HUES64 (cell line): ENCODE results near the gene NES.
A peak's percentile ranks its signal among the peaks of the same experiment; 100 is the strongest.
"Not testable (repeated sequence)": the region's sequence is repeated elsewhere in the genome, so short reads cannot be mapped to it uniquely, and the experiment has no call there.

Source experiments
- H3K27ac ChIP-seq: 2 replicates; pipeline ENCODE4 v1.7.0; 2013; ENCODE audit warnings: low read depth, low read length, inconsistent platforms
- H3K27me3 ChIP-seq: 2 replicates; pipeline ENCODE4 v1.6.1; 2013; ENCODE audit warnings: mild to moderate bottlenecking, low read length; ENCODE audit not compliant: insufficient read depth
- H3K36me3 ChIP-seq: 2 replicates; pipeline ENCODE4 v1.6.1; 2013; ENCODE audit warnings: mild to moderate bottlenecking, low read length; ENCODE audit not compliant: insufficient read depth
- H3K4me1 ChIP-seq: 2 replicates; pipeline ENCODE4 v1.6.1; 2013; ENCODE audit warnings: mild to moderate bottlenecking, low read length, moderate library complexity; ENCODE audit not compliant: insufficient read depth
- H3K4me3 ChIP-seq: 2 replicates; pipeline ENCODE4 v1.5.1; 2013; ENCODE audit warnings: mild to moderate bottlenecking, low read length, moderate library complexity
- H3K9ac ChIP-seq: 2 replicates; pipeline ENCODE4 v1.6.1; 2013; ENCODE audit warnings: mild to moderate bottlenecking, low read depth, low read length
- H3K9me3 ChIP-seq: 2 replicates; pipeline ENCODE4 v1.6.1; 2013; ENCODE audit warnings: low read depth, low read length; ENCODE audit not compliant: insufficient read depth
- WGBS: fragments of 150-250, 120-280 bp; methylation state at CpG from one replicate; pipeline ENCODE4 v1.1.7; 2013; ENCODE audit warnings: missing lambda C conversion rate; 5-methylcytosine and 5-hydroxymethylcytosine counted together

Gene NES

GRCh38 chr1:156640842-156641706, 36.1 kb downstream of the NES start:
- Histone ChIP-seq H3K4me1 (peaks cover 12% of the 10 kb centered on the region; the same call in 1 of the 2 replicates), H3K9ac (no peak overlapping the region), H3K9me3 (no peaks in the 10 kb centered on the region), H3K27me3 (peaks cover 90% of the 10 kb centered on the region), H3K27ac (no peak overlapping the region), H3K36me3 (no peaks in the 10 kb centered on the region), H3K4me3 (peak overlapping the region; percentile 61)
- 48% methylated on average over 6 of the region's 6 CpGs for WGBS

- no peak overlapping the region for H3K4me3 ChIP-seq
- peaks cover 90% of the 10 kb centered on the region for H3K27me3 ChIP-seq
- WGBS = 77% methylated on average over 6 of the region's 6 CpGs
- H3K27ac ChIP-seq = no peak overlapping the region
- no peak overlapping the region for H3K9ac ChIP-seq
- no peaks in the 10 kb centered on the region for H3K36me3 ChIP-seq
- no peaks in the 10 kb centered on the region for H3K9me3 ChIP-seq
- H3K4me1 ChIP-seq = peaks cover 12% of the 10 kb centered on the region; the same call in 1 of the 2 replicates
Measured at GRCh38 chr1:156639601-156640101, 37.6 kb downstream of the NES start.

- Histone ChIP-seq H3K4me3 (no peak overlapping the region), H3K27ac (no peak overlapping the region), H3K36me3 (no peaks in the 10 kb centered on the region), H3K9me3 (no peaks in the 10 kb centered on the region), H3K9ac (no peak overlapping the region), H3K4me1 (peaks cover 12% of the 10 kb centered on the region; the same call in 1 of the 2 replicates), H3K27me3 (peaks cover 84% of the 10 kb centered on the region)
- WGBS = 73% methylated on average over 7 of the region's 8 CpGs
Measured at GRCh38 chr1:156638189-156638985, 38.8 kb downstream of the NES start.

- Histone ChIP-seq H3K4me1 (no peaks in the 10 kb centered on the region), H3K9me3 (no peaks in the 10 kb centered on the region), H3K27me3 (peaks cover 45% of the 10 kb centered on the region), H3K4me3 (no peak overlapping the region), H3K36me3 (no peaks in the 10 kb centered on the region), H3K27ac (no peak overlapping the region), H3K9ac (no peak overlapping the region)
- 76% methylated on average over 3 of the region's 3 CpGs for WGBS
Measured at GRCh38 chr1:156632355-156632754, 44.9 kb downstream of the NES start.

GRCh38 chr1:156631152-156631551, 46.1 kb downstream of the NES start:
- not testable (repeated sequence) for H3K4me1 ChIP-seq, H3K36me3 ChIP-seq, H3K27ac ChIP-seq, H3K9ac ChIP-seq, H3K4me3 ChIP-seq, H3K9me3 ChIP-seq
- WGBS = 67% methylated on average over 9 of the region's 9 CpGs
- H3K27me3 ChIP-seq = peaks cover 46% of the 10 kb centered on the region

GRCh38 chr1:156629823-156630449, 47.3 kb downstream of the NES start:
- Histone ChIP-seq H3K9me3 (no peaks in the 10 kb centered on the region), H3K4me3 (no peak overlapping the region), H3K36me3 (no peaks in the 10 kb centered on the region), H3K9ac (no peak overlapping the region), H3K27ac (no peak overlapping the region), H3K4me1 (no peaks in the 10 kb centered on the region), H3K27me3 (peaks cover 46% of the 10 kb centered on the region)
- WGBS = 88% methylated on average over 8 of the region's 8 CpGs

- Histone ChIP-seq H3K27me3 (peaks cover 53% of the 10 kb centered on the region), H3K4me1 (no peaks in the 10 kb centered on the region), H3K9ac (no peak overlapping the region), H3K9me3 (no peaks in the 10 kb centered on the region), H3K36me3 (no peaks in the 10 kb centered on the region), H3K27ac (no peak overlapping the region), H3K4me3 (no peak overlapping the region)
- WGBS = 79% methylated on average over 2 of the region's 2 CpGs
Measured at GRCh38 chr1:156627313-156627880, 49.8 kb downstream of the NES start.

- Histone ChIP-seq H3K4me3 (no peak overlapping the region), H3K9ac (no peak overlapping the region), H3K27ac (no peak overlapping the region), H3K27me3 (peaks cover 64% of the 10 kb centered on the region), H3K36me3 (no peaks in the 10 kb centered on the region), H3K9me3 (no peaks in the 10 kb centered on the region), H3K4me1 (no peaks in the 10 kb centered on the region)
- WGBS = 50% methylated on average over 4 of the region's 4 CpGs
Measured at GRCh38 chr1:156626079-156626438, 51.1 kb downstream of the NES start.

- Histone ChIP-seq H3K4me1 (no peaks in the 10 kb centered on the region), H3K9ac (no peak overlapping the region), H3K36me3 (no peaks in the 10 kb centered on the region), H3K4me3 (peak overlapping the region; percentile 68), H3K27ac (no peak overlapping the region), H3K27me3 (peaks cover 64% of the 10 kb centered on the region), H3K9me3 (no peaks in the 10 kb centered on the region)
- WGBS = 3% methylated on average over 45 of the region's 45 CpGs
Measured at GRCh38 chr1:156625436-156626078, 51.6 kb downstream of the NES start.

GRCh38 chr1:156624814-156625435, 52.3 kb downstream of the NES start:
- no peaks in the 10 kb centered on the region for H3K9me3 ChIP-seq
- no peaks in the 10 kb centered on the region for H3K4me1 ChIP-seq
- no peaks in the 10 kb centered on the region for H3K36me3 ChIP-seq
- H3K27ac ChIP-seq = no peak overlapping the region
- H3K4me3 ChIP-seq = peak overlapping the region; percentile 68
- 2% methylated on average over 50 of the region's 55 CpGs for WGBS
- peaks cover 70% of the 10 kb centered on the region for H3K27me3 ChIP-seq
- no peak overlapping the region for H3K9ac ChIP-seq
